Lung (tissue), 12 donors: ENCODE results near the gene ARHGEF17. TPM values are rescaled to one million over a fixed set of nuclear protein-coding genes. Genes with fewer than 3 reads are reported as not detected.

ENCODE experiments used
- ATAC-seq: fragments of 200-7000 bp; cut with Tn5 transposase; one replicate; pipeline ENCODE4 v1.9.1; 2020; ENCODE audit warnings: moderate number of reproducible peaks; ENCODE audit not compliant: insufficient read depth, low FRiP score
- DNase-seq, 3 donors: peaks; one replicate each; pipeline ENCODE4 v3.0.0-alpha.2; 2013 to 2017
- H3K27ac ChIP-seq, 2 donors: one replicate each; pipeline ENCODE4 v1.5.1; 2013; ENCODE audit warnings: mild to moderate bottlenecking in 2 of 2, moderate library complexity in 2 of 2, control low read depth in 1 of 2, inconsistent platforms in 1 of 2, low read depth in 1 of 2, low read length in 1 of 2
- H3K27me3 ChIP-seq, 3 donors: one replicate each; pipeline ENCODE4 v1.5.1; 2013; ENCODE audit warnings: low read length in 2 of 3; ENCODE audit not compliant: control insufficient read depth in 3 of 3, insufficient read depth in 3 of 3
- H3K36me3 ChIP-seq, 4 donors: one replicate each; pipeline ENCODE4 v1.5.1; 2013; ENCODE audit warnings: low read length in 4 of 4, mild to moderate bottlenecking in 1 of 4, moderate library complexity in 1 of 4; ENCODE audit not compliant: control insufficient read depth in 4 of 4, insufficient read depth in 4 of 4
- H3K4me1 ChIP-seq, 5 donors: one replicate each; pipeline ENCODE4 v1.5.1; 2013; ENCODE audit warnings: low read length in 5 of 5, mild to moderate bottlenecking in 2 of 5, moderate library complexity in 1 of 5; ENCODE audit not compliant: control insufficient read depth in 5 of 5, insufficient read depth in 5 of 5
- H3K4me3 ChIP-seq: one replicate; pipeline ENCODE4 v1.5.1; 2013; ENCODE audit warnings: mild to moderate bottlenecking, control low read depth, moderate library complexity
- H3K9ac ChIP-seq, 2 donors: one replicate each; pipeline ENCODE4 v1.5.1; 2013; ENCODE audit warnings: low read length in 2 of 2, control low read depth in 1 of 2; ENCODE audit not compliant: insufficient read depth in 1 of 2
- H3K9me3 ChIP-seq, 4 donors: one replicate each; pipeline ENCODE4 v1.5.1; 2013; ENCODE audit warnings: low read length in 3 of 4, mild to moderate bottlenecking in 1 of 4, moderate library complexity in 1 of 4; ENCODE audit not compliant: control insufficient read depth in 4 of 4, insufficient read depth in 3 of 4
- CTCF ChIP-seq: IDR thresholded peaks from 2 replicates; pipeline ENCODE4 v1.5.1; 2012; ENCODE audit warnings: mild to moderate bottlenecking; ENCODE audit errors: control extremely low read depth, extremely low read depth
- whole genome bisulfite sequencing, 2 donors: extraction: QIAGEN DNeasy Blood & Tissue Kit; methylation state at CpG; one replicate each; pipeline ENCODE4 v1.1.7; 2013; 5-methylcytosine and 5-hydroxymethylcytosine counted together
- polyA plus RNA-seq, 2 donors: library from polyadenylated mRNA; stranded (reverse); fragments of 200-250 nt; gene quantifications; one replicate each; pipeline ENCODE4 v1.2.1, GENCODE V29; 2013
- total RNA-seq, 2 donors: library from RNA; depleted of rRNA in 1 of 2; stranded (reverse); fragments of >200 nt in 1 of 2; gene quantifications; one replicate each; pipeline ENCODE4 v1.2.1, GENCODE V29; 2014 to 2021
- donor health status: control.
- donor health status: control.
- donor health status: Bipolar disorder and iron deficiency.
- donor health status: healthy.
- donor health status: DM: yes; HTN: yes; CAD: no.

The ARHGEF17 gene
- total and polyA plus RNA-seq, 4 donors = 27.9 to 74.6 (median 53.5) TPM

- Histone ChIP-seq H3K9ac (no peak overlapping the region), H3K27me3 (no peaks in the 10 kb centered on the region), H3K4me3 (no peak overlapping the region), H3K27ac (no peak overlapping the region), H3K36me3 (peaks cover 0 to 20% (median 12%) of the 10 kb centered on the region in 4 donors), H3K9me3 (no peaks in the 10 kb centered on the region), H3K4me1 (no peaks in the 10 kb centered on the region)
- peak; percentile 87 for ATAC-seq
- peak; percentile 55 to 65 (median 63) for DNase-seq
- peak; percentile 54 for TF ChIP-seq CTCF
- 44% methylated on average over 4 of the region's 4 CpGs for WGBS, 2 donors
Measured at GRCh38 chr11:73404048-73404447, 96.0 kb downstream of the ARHGEF17 start.

- WGBS, 2 donors = 73 to 87% methylated on average over 5 of the region's 5 CpGs
Measured at GRCh38 chr11:73404506-73405145, 96.5 kb downstream of the ARHGEF17 start.

GRCh38 chr11:73405146-73405510 lies 97.1 kb downstream of the ARHGEF17 start:
- H3K4me3 ChIP-seq = no peak overlapping the region
- no peak overlapping the region for H3K27ac ChIP-seq
- H3K4me1 ChIP-seq = no peaks in the 10 kb centered on the region
- H3K36me3 ChIP-seq = peaks cover 0 to 25% (median 17%) of the 10 kb centered on the region in 4 donors
- H3K9ac ChIP-seq = no peak overlapping the region
- no peak for TF ChIP-seq CTCF
- 56 to 90% methylated on average over 8 of the region's 8 CpGs for WGBS, 2 donors
- ATAC-seq (no peak), DNase-seq (no peak)
- H3K9me3 ChIP-seq = no peaks in the 10 kb centered on the region
- H3K27me3 ChIP-seq = no peaks in the 10 kb centered on the region

More at GRCh38 chr11:73404506-73405145, 96.5 kb downstream of the ARHGEF17 start:
- H3K9ac ChIP-seq = no peak overlapping the region
- no peak overlapping the region for H3K4me3 ChIP-seq
- H3K4me1 ChIP-seq = no peaks in the 10 kb centered on the region
- H3K27me3 ChIP-seq = no peaks in the 10 kb centered on the region
- H3K9me3 ChIP-seq = no peaks in the 10 kb centered on the region
- no peak for DNase-seq
- peaks cover 0 to 24% (median 17%) of the 10 kb centered on the region in 4 donors for H3K36me3 ChIP-seq
- no peak for ATAC-seq
- no peak overlapping the region for H3K27ac ChIP-seq
- TF ChIP-seq CTCF = no peak

- peaks cover 2 to 26% (median 19%) of the 10 kb centered on the region in 4 donors for H3K36me3 ChIP-seq
- no peak overlapping the region for H3K9ac ChIP-seq
- H3K9me3 ChIP-seq = no peaks in the 10 kb centered on the region
- H3K27me3 ChIP-seq = no peaks in the 10 kb centered on the region
- no peaks in the 10 kb centered on the region for H3K4me1 ChIP-seq
- WGBS, 2 donors = 58 to 79% methylated on average over 1 of the region's 1 CpG
- ATAC-seq (no peak), DNase-seq (no peak)
- no peak overlapping the region for H3K4me3 ChIP-seq
- no peak overlapping the region for H3K27ac ChIP-seq
- TF ChIP-seq CTCF = no peak
Measured at GRCh38 chr11:73406131-73406530, 98.1 kb downstream of the ARHGEF17 start.
